K562 (cell line): ENCODE results near the gene ATP2A1. TPM values are rescaled to one million over a fixed set of nuclear protein-coding genes. Genes with fewer than 3 reads are reported as not detected.
"Not testable (repeated sequence)": the region's sequence is repeated elsewhere in the genome, so short reads cannot be mapped to it uniquely, and the experiment has no call there.

Experiments used
- ATAC-seq: fragments of 200-7000 bp; cut with Tn5 transposase; 3 replicates; pipeline ENCODE4 v1.9.1; 2020; ENCODE audit warnings: moderate library complexity
- BruUV-seq: library from RNA; stranded (reverse); fragments of 400-500 nt; replicated peaks from 2 replicates; lab custom pipeline; 2021; lab: Mats Ljungman, UMichigan
- CTCF ChIA-PET: fragments of 300-600 bp; formaldehyde crosslinking; extraction: SDS; loops from one replicate; lab custom pipeline; 2021; ENCODE audit warnings: low intra/inter-chr PET ratio; lab: Yijun Ruan, JAX
- POLR2A ChIA-PET: fragments of 300-600, 350-650 bp; sonication (Branson Sonifier 250); formaldehyde crosslinking; extraction: SDS; loops from one replicate; lab custom pipeline; 2021; ENCODE audit warnings: antibody characterized with exemption, inconsistent platforms; lab: Yijun Ruan, JAX
- DNase-seq, 4 experiments: peaks; one replicate each; pipeline versions ENCODE4 v3.0.0 to v3.0.0-alpha.2; 2011 to 2018; ENCODE audit warnings: low spot score in 3 of 4, mixed read lengths in 3 of 4; ENCODE audit errors: extremely low read depth in 1 of 4
- FAIRE-seq: peaks from 2 replicates; lab custom pipeline; 2011; peaks lifted over from hg19 to GRCh38; lab: Jason Lieb, UNC
- H2AFZ ChIP-seq: 2 replicates; pipeline ENCODE4 v1.6.0; 2011; ENCODE audit warnings: low read depth, low read length, control low read depth, inconsistent platforms
- H3K27ac ChIP-seq: fragments of 200-600 bp; 3 replicates; pipeline ENCODE4 v1.8.0; 2011; ENCODE audit warnings: low read depth, mild to moderate bottlenecking, control low read depth, inconsistent platforms, low read length, moderate library complexity, mixed read lengths; ENCODE audit errors: extremely low read depth
- H3K27me3 ChIP-seq, 2 experiments: fragments of 300-600 bp in 1 of 2; 2 replicates in 1 of 2; 3 replicates in 1 of 2; pipeline versions ENCODE4 v1.6.0 to v1.8.0; 2011; ENCODE audit warnings: inconsistent platforms in 2 of 2, low read length in 2 of 2, mild to moderate bottlenecking in 1 of 2, mixed read lengths in 1 of 2, moderate library complexity in 1 of 2; ENCODE audit not compliant: control insufficient read depth in 2 of 2, insufficient read depth in 2 of 2
- H3K36me3 ChIP-seq: fragments of 300-600 bp; 3 replicates; pipeline ENCODE4 v1.8.0; 2011; ENCODE audit warnings: mild to moderate bottlenecking, low read length, inconsistent platforms; ENCODE audit not compliant: control insufficient read depth, insufficient read depth
- H3K4me1 ChIP-seq, 2 experiments: fragments of 200-600 bp in 1 of 2; replicated peaks in 1 of 2; 2 replicates in 1 of 2; 3 replicates in 1 of 2; pipeline versions ENCODE4 v1.5.1 to v1.8.0; 2011; ENCODE audit warnings: inconsistent platforms in 2 of 2, low read length in 2 of 2, mild to moderate bottlenecking in 1 of 2, mixed read lengths in 1 of 2, moderate library complexity in 1 of 2; ENCODE audit not compliant: control insufficient read depth in 2 of 2, insufficient read depth in 2 of 2
- H3K4me2 ChIP-seq: 2 replicates; pipeline ENCODE4 v1.6.1; 2011; ENCODE audit warnings: low read length, control low read depth, inconsistent platforms, mixed read lengths; ENCODE audit not compliant: insufficient read depth
- H3K4me3 ChIP-seq: fragments of 200-600 bp; sonication (generic), shearing (Covaris generic); 2 replicates; pipeline ENCODE4 v1.5.1; 2016; ENCODE audit warnings: control low read depth, inconsistent platforms
- H3K79me2 ChIP-seq: fragments of 200-600 bp; 3 replicates; pipeline ENCODE4 v1.8.0; 2011; ENCODE audit warnings: low read length, inconsistent platforms; ENCODE audit not compliant: control insufficient read depth, insufficient read depth
- H3K9ac ChIP-seq, 2 experiments: 2 replicates each; pipeline versions ENCODE4 v1.6.0 to v1.6.1; 2011; ENCODE audit warnings: low read depth in 2 of 2, low read length in 2 of 2, control low read depth in 1 of 2, inconsistent platforms in 1 of 2, mild to moderate bottlenecking in 1 of 2, mixed read lengths in 1 of 2; ENCODE audit not compliant: insufficient read depth in 1 of 2
- H3K9me1 ChIP-seq: one replicate; pipeline ENCODE4 v1.6.0; 2011; ENCODE audit warnings: inconsistent platforms, mild to moderate bottlenecking, low read length, moderate library complexity; ENCODE audit not compliant: control insufficient read depth, insufficient read depth
- H3K9me3 ChIP-seq: replicated peaks from 2 replicates; pipeline ENCODE4 v1.5.1; 2011; ENCODE audit warnings: low read depth, low read length, inconsistent platforms; ENCODE audit not compliant: control insufficient read depth, insufficient read depth
- H4K20me1 ChIP-seq: replicated peaks from 2 replicates; pipeline ENCODE4 v1.6.1; 2011; ENCODE audit warnings: low read length, inconsistent platforms, mixed read lengths; ENCODE audit not compliant: control insufficient read depth, insufficient read depth
- RBFOX2 ChIP-seq: fragments of 200-400 bp; formaldehyde crosslinking; IDR thresholded peaks from 2 replicates; pipeline ENCODE4 v1.6.1; 2017; ENCODE audit warnings: low read depth, mild to moderate bottlenecking, low read length, moderate library complexity
- ZFP1 ChIP-seq: fragments of 450-650 bp; formaldehyde crosslinking; IDR thresholded peaks from 2 replicates; pipeline ENCODE4 v1.4.0; 2020; ENCODE audit warnings: mild to moderate bottlenecking, mixed read lengths
- WGBS: fragments of 100-300 bp; shearing (Covaris generic); methylation state at CpG from one replicate; pipeline ENCODE4 v1.1.6; 2016; ENCODE audit warnings: low coverage, mixed read lengths; ENCODE audit not compliant: insufficient coverage; ENCODE audit errors: missing lambda C conversion rate; 5-methylcytosine and 5-hydroxymethylcytosine counted together
- in situ Hi-C: fragments of 300-500 bp; cut with MboI; formaldehyde crosslinking; loops from 4 replicates; pipeline ENCODE4 v1.15.0; 2018; ENCODE audit warnings: inconsistent platforms, mixed read lengths
- intact Hi-C: fragments of 100-400 bp; cut with micrococcal nuclease; formaldehyde crosslinking; loops from 2 replicates; pipeline ENCODE4 v1.14.2; 2022
- polyA plus RNA-seq, 8 experiments: library from polyadenylated mRNA; depleted of rRNA in 4 of 8; stranded (reverse) in 5 of 8; unstranded in 3 of 8; fragments of >200 nt; fragmentation: Nextera tagmentation in 2 of 8; fragmentation: Illumina TruSeq in 1 of 8; extraction: Ambion mirVana in 2 of 8; extraction: Trizol in 1 of 8; gene quantifications; 2 replicates each; pipeline versions ENCODE4 v1.2.1 to v1.2.3, GENCODE V29; 2011 to 2014; ENCODE audit warnings: inconsistent platforms in 1 of 8, missing spikeins in 1 of 8
- total RNA-seq, 7 experiments: library from RNA; depleted of rRNA in 6 of 7; stranded (reverse); fragments of >200 nt in 6 of 7; fragmentation: Illumina TruSeq in 2 of 7; extraction: Trizol in 2 of 7; gene quantifications; 2 replicates each; pipeline versions ENCODE4 v1.2.1 to v1.2.3, GENCODE V29; 2011 to 2021; ENCODE audit warnings: low replicate concordance in 1 of 7

The ATP2A1 gene
- total and polyA plus RNA-seq, 9 of the 15 experiments (the other 6 are each of a cell fraction or from before 2014, with no cell fraction given) = 0.25 to 2.6 (median 0.65) TPM

GRCh38 chr16:28867646-28868045 is 10.6 kb upstream of the ATP2A1 start:
- H2AFZ ChIP-seq, H3K9me3 ChIP-seq, ATAC-seq, CTCF ChIA-PET, H3K4me2 ChIP-seq, intact Hi-C loops, H3K9ac ChIP-seq, in situ Hi-C loops, BruUV-seq, DNase-seq, H3K27ac ChIP-seq, H3K9me1 ChIP-seq, FAIRE-seq, H3K4me3 ChIP-seq, H4K20me1 ChIP-seq, H3K27me3 ChIP-seq: not testable (repeated sequence)
- H3K79me2 ChIP-seq = peaks cover 41% of the 10 kb centered on the region
- H3K4me1 ChIP-seq = peaks cover 9 to 26% of the 10 kb centered on the region in 2 experiments; a peak in 4 of 5 replicates
- peaks cover 72% of the 10 kb centered on the region; the same call in 2 of the 3 replicates for H3K36me3 ChIP-seq
- POLR2A ChIA-PET = interaction anchor here (0.6 to 1.7 kb wide), 4 partner anchors 8 to 29 kb away, joined by 4 to 8 read pairs (median 7); partner anchors contain the start of gene ATP2A1
- WGBS = 95% methylated on average over 9 of the region's 9 CpGs

- ChIA-PET POLR2A (interaction anchor here (0.6 to 1.7 kb wide), 2 partner anchors 10 to 49 kb away, joined by 3 to 6 read pairs; partner anchors contain the start of gene ATP2A1), CTCF (no interaction called here)
- no peak for FAIRE-seq
- peak overlapping the region in 1 of 2 experiments; percentile 63; a peak in 2 of 4 replicates for H3K9ac ChIP-seq
- peaks cover 8% of the 10 kb centered on the region; the same call in 1 of the 2 replicates for H4K20me1 ChIP-seq
- 97% methylated on average over 11 of the region's 11 CpGs for WGBS
- no peak for DNase-seq
- in situ Hi-C loops = no loop called here
- H3K79me2 ChIP-seq = peaks cover 27% of the 10 kb centered on the region
- no peaks in the 10 kb centered on the region; a peak in 1 of 5 replicates for H3K27me3 ChIP-seq
- no peak for ATAC-seq
- no peak overlapping the region for H2AFZ ChIP-seq
- H3K36me3 ChIP-seq = peaks cover 86% of the 10 kb centered on the region; the same call in 2 of the 3 replicates
- no peak overlapping the region for H3K27ac ChIP-seq
- TF ChIP-seq RBFOX2 (0 out of 2 replicates have a peak, but pooled peaks have one; percentile 29), ZFP1 (CRISPR knock-in tag) (no peak)
- TF ChIP-seq, all 486 proteins: peak for 1
- BruUV-seq = no TSS peak
- Histone ChIP-seq H3K4me1 (peaks cover 9 to 33% of the 10 kb centered on the region in 2 experiments; a peak in 4 of 5 replicates), H3K4me3 (no peak overlapping the region), H3K4me2 (no peak overlapping the region), H3K9me3 (no peaks in the 10 kb centered on the region), H3K9me1 (no peaks in the 10 kb centered on the region)
- intact Hi-C loops = no loop called here
Measured at GRCh38 chr16:28869201-28869600, 9.1 kb upstream of the ATP2A1 start.
